Measurements from ENCODE around the gene GPAT3.

Gene GPAT3

GRCh38 chr4:83548151-83548905 lies 12.4 kb downstream of the GPAT3 start:
- Histone ChIP-seq H3K36me3 (ENCODE audit: control insufficient read depth in 2 of 2, insufficient read depth in 1 of 2, low read length in 2 of 2) (no peaks in the 10 kb centered on the region), H3K27ac (ENCODE audit: extremely low read depth, low read depth, low read length) (no peak overlapping the region), H3K9me3 (ENCODE audit: control insufficient read depth, insufficient read depth, low read depth, low read length) (no peaks in the 10 kb centered on the region), H3K4me3 (ENCODE audit: low read depth, low read length) (no peak overlapping the region), H3K4me1 (ENCODE audit: control insufficient read depth, insufficient read depth, low read length) (no peaks in the 10 kb centered on the region)
- CTCF ChIA-PET, result interaction anchor here (0.8 kb wide), 1 partner anchor 24 kb away, joined by 7 read pairs; no protein-coding TSS in a partner anchor
- POLR2A ChIA-PET, result interaction anchor here (1.2 kb wide), 1 partner anchor 13 kb away, joined by 4 read pairs; the partner anchor contains the start of gene GPAT3
- TF ChIP-seq ZNF596 (tag by site-specific recombination; IDR thresholded peaks at IDR 0.05) (no peak), ZNF777 (tag by site-specific recombination; IDR thresholded peaks at IDR 0.05; ENCODE audit: borderline replicate concordance) (no peak), ZSCAN5A (tag by site-specific recombination; IDR thresholded peaks at IDR 0.05) (no peak), ZNF266 (tag by site-specific recombination; IDR thresholded peaks at IDR 0.05; ENCODE audit: low read depth) (no peak), ZFP69B (tag by site-specific recombination; IDR thresholded peaks at IDR 0.05) (no peak), ZNF645 (tag by site-specific recombination; IDR thresholded peaks at IDR 0.05) (no peak), ZFP41 (tag by site-specific recombination; IDR thresholded peaks at IDR 0.05; ENCODE audit: borderline replicate concordance) (no peak), ZNF184 (tag by site-specific recombination; IDR thresholded peaks at IDR 0.05) (peak; percentile 73), ZSCAN4 (tag by site-specific recombination; IDR thresholded peaks at IDR 0.05) (0 out of 2 replicates have a peak, but pooled peaks have one; percentile 23), ZNF521 (tag by site-specific recombination; IDR thresholded peaks at IDR 0.05) (no peak), ZNF704 (tag by site-specific recombination; IDR thresholded peaks at IDR 0.05) (no peak), PBX3 (CRISPR knock-in tag; IDR thresholded peaks at IDR 0.05) (no peak), ZEB2 (tag by site-specific recombination; IDR thresholded peaks at IDR 0.05) (peak; percentile 96), ZNF610 (tag by site-specific recombination; IDR thresholded peaks at IDR 0.05; ENCODE audit: borderline replicate concordance) (no peak), ZNF426 (tag by site-specific recombination; IDR thresholded peaks at IDR 0.05) (no peak), YY1 (tag by site-specific recombination; IDR thresholded peaks at IDR 0.05) (no peak), ZNF837 (tag by site-specific recombination; IDR thresholded peaks at IDR 0.05) (no peak), ZNF324 (tag by site-specific recombination; IDR thresholded peaks at IDR 0.05) (0 out of 2 replicates have a peak, but pooled peaks have one; percentile 43), ZNF658 (tag by site-specific recombination; IDR thresholded peaks at IDR 0.05) (no peak), ZNF701 (tag by site-specific recombination; IDR thresholded peaks at IDR 0.05) (no peak), ZNF404 (tag by site-specific recombination; IDR thresholded peaks at IDR 0.05) (no peak), HOXA7 (CRISPR knock-in tag; IDR thresholded peaks at IDR 0.05; ENCODE audit: borderline replicate concordance) (no peak), ZNF639 (tag by site-specific recombination; IDR thresholded peaks at IDR 0.05) (peak; percentile 76), ZNF555 (tag by site-specific recombination; conservative IDR thresholded peaks at IDR 0.05) (no peak)
- TF ChIP-seq, protein P1, sequence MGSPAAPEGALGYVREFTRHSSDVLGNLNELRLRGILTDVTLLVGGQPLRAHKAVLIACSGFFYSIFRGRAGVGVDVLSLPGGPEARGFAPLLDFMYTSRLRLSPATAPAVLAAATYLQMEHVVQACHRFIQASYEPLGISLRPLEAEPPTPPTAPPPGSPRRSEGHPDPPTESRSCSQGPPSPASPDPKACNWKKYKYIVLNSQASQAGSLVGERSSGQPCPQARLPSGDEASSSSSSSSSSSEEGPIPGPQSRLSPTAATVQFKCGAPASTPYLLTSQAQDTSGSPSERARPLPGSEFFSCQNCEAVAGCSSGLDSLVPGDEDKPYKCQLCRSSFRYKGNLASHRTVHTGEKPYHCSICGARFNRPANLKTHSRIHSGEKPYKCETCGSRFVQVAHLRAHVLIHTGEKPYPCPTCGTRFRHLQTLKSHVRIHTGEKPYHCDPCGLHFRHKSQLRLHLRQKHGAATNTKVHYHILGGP (tag by site-specific recombination; IDR thresholded peaks at IDR 0.05), result no peak
- TF ChIP-seq, protein P2, sequence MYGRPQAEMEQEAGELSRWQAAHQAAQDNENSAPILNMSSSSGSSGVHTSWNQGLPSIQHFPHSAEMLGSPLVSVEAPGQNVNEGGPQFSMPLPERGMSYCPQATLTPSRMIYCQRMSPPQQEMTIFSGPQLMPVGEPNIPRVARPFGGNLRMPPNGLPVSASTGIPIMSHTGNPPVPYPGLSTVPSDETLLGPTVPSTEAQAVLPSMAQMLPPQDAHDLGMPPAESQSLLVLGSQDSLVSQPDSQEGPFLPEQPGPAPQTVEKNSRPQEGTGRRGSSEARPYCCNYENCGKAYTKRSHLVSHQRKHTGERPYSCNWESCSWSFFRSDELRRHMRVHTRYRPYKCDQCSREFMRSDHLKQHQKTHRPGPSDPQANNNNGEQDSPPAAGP (tag by site-specific recombination; IDR thresholded peaks at IDR 0.05), result peak; percentile 37; the same call in 1 of the 2 replicates
